ENCODE data around the gene PUM1.
"Not testable (repeated sequence)": the region's sequence is repeated elsewhere in the genome, so short reads cannot be mapped to it uniquely, and the experiment has no call there.

Gene PUM1

GRCh38 chr1:31062162-31062866 lies 3.2 kb downstream of the PUM1 start:
- H3K4me1 ChIP-seq (ENCODE audit: control insufficient read depth, insufficient read depth, low read length); H3K27ac ChIP-seq (ENCODE audit: low read depth, low read length); H3K36me3 ChIP-seq (ENCODE audit: control insufficient read depth, insufficient read depth, low read length); H3K27me3 ChIP-seq (ENCODE audit: control insufficient read depth, insufficient read depth, low read length); H3K4me3 ChIP-seq (ENCODE audit: low read length); H3K9ac ChIP-seq (ENCODE audit: low read length): not testable (repeated sequence)

DNA sequence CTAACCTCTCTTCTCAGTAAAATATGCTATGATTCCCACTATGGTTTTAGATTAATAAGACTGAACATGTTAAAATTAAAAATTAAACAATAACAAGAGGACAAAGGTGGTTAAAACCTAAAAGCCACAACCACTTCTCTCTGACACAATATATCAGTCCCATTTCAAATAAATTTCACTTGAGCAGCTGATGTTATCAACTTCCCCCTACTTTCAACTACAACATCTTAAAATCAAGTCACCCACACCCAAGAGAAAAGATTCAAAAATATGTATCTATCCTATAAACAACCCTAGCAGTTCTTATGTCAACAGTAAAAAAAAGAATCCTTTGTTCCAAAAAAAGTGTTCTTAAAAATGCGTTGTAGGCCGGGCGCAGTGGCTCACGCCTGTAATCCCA lies 7.5 kb downstream of the PUM1 start:
- Histone ChIP-seq H3K4me1 (ENCODE audit: control insufficient read depth, insufficient read depth, low read length) (peaks cover 6% of the 10 kb centered on the region), H3K27ac (ENCODE audit: low read depth, low read length) (no peak overlapping the region), H3K36me3 (ENCODE audit: control insufficient read depth, insufficient read depth, low read length) (peaks cover 13% of the 10 kb centered on the region), H3K4me3 (ENCODE audit: low read length) (no peak overlapping the region), H3K27me3 (ENCODE audit: control insufficient read depth, insufficient read depth, low read length) (no peaks in the 10 kb centered on the region), H3K9ac (ENCODE audit: low read length) (no peak overlapping the region)

DNA sequence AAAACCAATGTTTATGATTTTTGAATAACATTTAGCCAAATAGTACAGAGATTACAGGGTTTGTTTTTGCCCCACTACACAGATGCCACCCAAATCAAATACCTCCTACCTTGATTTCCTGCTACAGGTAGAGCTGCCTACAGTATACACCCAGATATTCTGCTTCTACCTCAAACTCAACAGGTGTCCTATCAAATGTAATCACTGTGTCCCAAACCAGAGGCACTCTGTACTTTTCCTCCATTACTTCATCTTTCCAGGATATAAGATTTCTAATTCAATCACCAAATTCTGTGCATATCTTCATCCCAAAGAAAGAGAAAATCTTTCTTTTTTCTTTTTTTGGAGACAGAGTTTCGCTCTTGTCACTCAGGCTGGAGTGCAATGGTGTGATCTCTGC lies 9.6 kb downstream of the PUM1 start:
- Histone ChIP-seq H3K36me3 (ENCODE audit: control insufficient read depth, insufficient read depth, low read length) (peaks cover 13% of the 10 kb centered on the region), H3K9ac (ENCODE audit: low read length) (no peak overlapping the region), H3K27me3 (ENCODE audit: control insufficient read depth, insufficient read depth, low read length) (no peaks in the 10 kb centered on the region), H3K27ac (ENCODE audit: low read depth, low read length) (no peak overlapping the region), H3K4me1 (ENCODE audit: control insufficient read depth, insufficient read depth, low read length) (peaks cover 3% of the 10 kb centered on the region), H3K4me3 (ENCODE audit: low read length) (no peak overlapping the region)

- Histone ChIP-seq H3K36me3 (ENCODE audit: control insufficient read depth, insufficient read depth, low read length) (peaks cover 13% of the 10 kb centered on the region), H3K9ac (ENCODE audit: low read length) (no peak overlapping the region), H3K4me1 (ENCODE audit: control insufficient read depth, insufficient read depth, low read length) (peaks cover 3% of the 10 kb centered on the region), H3K27ac (ENCODE audit: low read depth, low read length) (no peak overlapping the region), H3K27me3 (ENCODE audit: control insufficient read depth, insufficient read depth, low read length) (no peaks in the 10 kb centered on the region), H3K4me3 (ENCODE audit: low read length) (no peak overlapping the region)
Measured at GRCh38 chr1:31055501-31055900, 10.0 kb downstream of the PUM1 start.

- Histone ChIP-seq H3K4me1 (ENCODE audit: control insufficient read depth, insufficient read depth, low read length) (peaks cover 3% of the 10 kb centered on the region), H3K27ac (ENCODE audit: low read depth, low read length) (no peak overlapping the region), H3K4me3 (ENCODE audit: low read length) (no peak overlapping the region), H3K27me3 (ENCODE audit: control insufficient read depth, insufficient read depth, low read length) (no peaks in the 10 kb centered on the region), H3K36me3 (ENCODE audit: control insufficient read depth, insufficient read depth, low read length) (peaks cover 13% of the 10 kb centered on the region), H3K9ac (ENCODE audit: low read length) (no peak overlapping the region)
Measured at GRCh38 chr1:31054958-31055481, 10.5 kb downstream of the PUM1 start.

GRCh38 chr1:31054349-31054748 lies 11.2 kb downstream of the PUM1 start:
- H3K36me3 ChIP-seq (ENCODE audit: control insufficient read depth, insufficient read depth, low read length) = peaks cover 13% of the 10 kb centered on the region
- no peak overlapping the region for H3K27ac ChIP-seq (ENCODE audit: low read depth, low read length)
- peaks cover 3% of the 10 kb centered on the region for H3K4me1 ChIP-seq (ENCODE audit: control insufficient read depth, insufficient read depth, low read length)

GRCh38 chr1:31052613-31053012 lies 12.9 kb downstream of the PUM1 start:
- H3K9ac ChIP-seq (ENCODE audit: low read length); H3K27ac ChIP-seq (ENCODE audit: low read depth, low read length); H3K36me3 ChIP-seq (ENCODE audit: control insufficient read depth, insufficient read depth, low read length); H3K27me3 ChIP-seq (ENCODE audit: control insufficient read depth, insufficient read depth, low read length); H3K4me1 ChIP-seq (ENCODE audit: control insufficient read depth, insufficient read depth, low read length); H3K4me3 ChIP-seq (ENCODE audit: low read length): not testable (repeated sequence)

More at GRCh38 chr1:31054349-31054748, 11.2 kb downstream of the PUM1 start:
- Histone ChIP-seq H3K4me3 (ENCODE audit: low read length) (no peak overlapping the region), H3K9ac (ENCODE audit: low read length) (no peak overlapping the region), H3K27me3 (ENCODE audit: control insufficient read depth, insufficient read depth, low read length) (no peaks in the 10 kb centered on the region)

- Histone ChIP-seq H3K27me3 (ENCODE audit: control insufficient read depth, insufficient read depth, low read length) (no peaks in the 10 kb centered on the region), H3K4me1 (ENCODE audit: control insufficient read depth, insufficient read depth, low read length) (peaks cover 3% of the 10 kb centered on the region), H3K9ac (ENCODE audit: low read length) (no peak overlapping the region), H3K27ac (ENCODE audit: low read depth, low read length) (no peak overlapping the region), H3K4me3 (ENCODE audit: low read length) (no peak overlapping the region), H3K36me3 (ENCODE audit: control insufficient read depth, insufficient read depth, low read length) (peaks cover 5% of the 10 kb centered on the region)
Measured at GRCh38 chr1:31051611-31052010, 13.9 kb downstream of the PUM1 start.

- H3K27ac ChIP-seq (ENCODE audit: low read depth, low read length); H3K27me3 ChIP-seq (ENCODE audit: control insufficient read depth, insufficient read depth, low read length); H3K9ac ChIP-seq (ENCODE audit: low read length); H3K4me3 ChIP-seq (ENCODE audit: low read length); H3K4me1 ChIP-seq (ENCODE audit: control insufficient read depth, insufficient read depth, low read length); H3K36me3 ChIP-seq (ENCODE audit: control insufficient read depth, insufficient read depth, low read length): not testable (repeated sequence)
Measured at GRCh38 chr1:31047507-31047906, 18.0 kb downstream of the PUM1 start.

GRCh38 chr1:31043631-31044030 lies 21.9 kb downstream of the PUM1 start:
- H3K4me3 ChIP-seq (ENCODE audit: low read length) = no peak overlapping the region
- no peak overlapping the region for H3K27ac ChIP-seq (ENCODE audit: low read depth, low read length)
- H3K36me3 ChIP-seq (ENCODE audit: control insufficient read depth, insufficient read depth, low read length) = peaks cover 7% of the 10 kb centered on the region
- H3K9ac ChIP-seq (ENCODE audit: low read length) = no peak overlapping the region
- H3K27me3 ChIP-seq (ENCODE audit: control insufficient read depth, insufficient read depth, low read length) = no peaks in the 10 kb centered on the region
- no peaks in the 10 kb centered on the region for H3K4me1 ChIP-seq (ENCODE audit: control insufficient read depth, insufficient read depth, low read length)

DNA sequence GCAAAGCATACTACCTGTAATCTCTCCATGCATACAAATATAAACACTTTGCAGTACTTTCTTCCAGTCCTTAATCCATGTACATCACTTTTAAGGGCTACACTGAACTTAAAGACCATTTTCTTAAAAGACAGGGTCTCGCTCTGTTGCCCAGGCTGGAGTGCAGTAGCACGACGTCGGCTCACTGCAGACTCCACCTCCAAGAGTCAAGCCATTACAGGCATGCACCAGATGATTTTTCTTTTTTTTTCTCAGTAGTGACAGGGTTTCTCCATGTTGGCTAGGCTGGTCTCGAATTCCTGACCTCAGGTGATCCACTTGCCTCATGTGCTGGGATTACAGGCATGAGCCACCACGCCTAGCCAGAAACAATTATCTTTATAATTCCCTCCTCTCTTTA lies 22.9 kb downstream of the PUM1 start:
- no peak overlapping the region for H3K9ac ChIP-seq (ENCODE audit: low read length)
- H3K4me1 ChIP-seq (ENCODE audit: control insufficient read depth, insufficient read depth, low read length) = no peaks in the 10 kb centered on the region
- H3K27ac ChIP-seq (ENCODE audit: low read depth, low read length) = no peak overlapping the region
- no peaks in the 10 kb centered on the region for H3K27me3 ChIP-seq (ENCODE audit: control insufficient read depth, insufficient read depth, low read length)
- no peak overlapping the region for H3K4me3 ChIP-seq (ENCODE audit: low read length)
- peaks cover 11% of the 10 kb centered on the region for H3K36me3 ChIP-seq (ENCODE audit: control insufficient read depth, insufficient read depth, low read length)

DNA sequence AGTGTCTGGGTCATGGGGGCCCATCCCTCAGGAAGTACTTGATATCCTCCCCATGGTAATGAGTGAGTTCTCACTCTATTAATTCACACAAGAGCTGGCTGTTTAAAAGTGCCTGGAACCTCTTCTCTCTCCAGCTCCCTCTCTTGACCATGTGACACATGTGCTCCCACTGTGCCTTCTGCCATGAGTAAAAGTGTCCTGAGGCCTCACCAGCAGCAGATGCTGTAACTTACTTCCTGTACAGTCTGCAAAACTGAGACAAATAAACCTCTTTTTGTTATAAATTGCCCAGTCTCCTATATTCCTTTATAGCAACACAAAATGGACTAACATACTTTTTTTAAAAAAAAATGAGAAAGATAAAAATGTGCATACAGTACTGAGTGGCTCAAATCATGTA lies 24.0 kb downstream of the PUM1 start:
- Histone ChIP-seq H3K9ac (ENCODE audit: low read length) (no peak overlapping the region), H3K27me3 (ENCODE audit: control insufficient read depth, insufficient read depth, low read length) (no peaks in the 10 kb centered on the region), H3K4me1 (ENCODE audit: control insufficient read depth, insufficient read depth, low read length) (no peaks in the 10 kb centered on the region), H3K36me3 (ENCODE audit: control insufficient read depth, insufficient read depth, low read length) (peaks cover 11% of the 10 kb centered on the region), H3K27ac (ENCODE audit: low read depth, low read length) (no peak overlapping the region), H3K4me3 (ENCODE audit: low read length) (no peak overlapping the region)

DNA sequence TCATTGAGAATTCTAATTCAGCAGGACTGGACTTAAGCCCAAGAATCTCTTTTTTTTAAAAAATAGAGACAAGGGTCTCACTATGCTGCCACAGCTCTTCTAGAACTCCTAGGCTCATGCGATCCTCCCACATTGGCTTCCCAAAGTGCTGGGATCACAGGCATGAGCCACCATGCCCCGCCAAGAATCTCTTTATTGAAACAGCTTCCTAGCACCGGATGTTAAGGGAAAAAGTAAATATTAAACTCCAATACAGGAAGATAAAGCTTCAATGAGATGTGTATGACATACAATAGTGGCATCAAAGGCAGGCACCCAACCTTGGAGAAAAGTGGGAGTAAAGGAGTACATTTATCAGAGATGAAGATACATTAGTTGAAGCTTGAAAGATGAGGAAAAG lies 25.5 kb downstream of the PUM1 start:
- no peaks in the 10 kb centered on the region for H3K4me1 ChIP-seq (ENCODE audit: control insufficient read depth, insufficient read depth, low read length)
- H3K36me3 ChIP-seq (ENCODE audit: control insufficient read depth, insufficient read depth, low read length) = peaks cover 11% of the 10 kb centered on the region
- no peak overlapping the region for H3K4me3 ChIP-seq (ENCODE audit: low read length)
- no peak overlapping the region for H3K9ac ChIP-seq (ENCODE audit: low read length)
- no peaks in the 10 kb centered on the region for H3K27me3 ChIP-seq (ENCODE audit: control insufficient read depth, insufficient read depth, low read length)
- H3K27ac ChIP-seq (ENCODE audit: low read depth, low read length) = no peak overlapping the region

Measured in rectal smooth muscle tissue (tissue), 1 donor.